DND-41 (cell line): ENCODE data around the gene HSPA12B.

Experiments
- CTCF ChIP-seq: IDR thresholded peaks from 2 replicates; pipeline ENCODE4 v1.5.1; 2012; ENCODE audit warnings: borderline replicate concordance, low read length, moderate library complexity, mild to moderate bottlenecking; ENCODE audit not compliant: poor library complexity, severe bottlenecking; ENCODE audit errors: extremely low read depth
- EZH2 ChIP-seq: IDR thresholded peaks from 3 replicates; pipeline ENCODE4 v1.6.1; 2012; ENCODE audit warnings: borderline replicate concordance, low read depth, mild to moderate bottlenecking, moderate library complexity, low read length, inconsistent platforms; ENCODE audit not compliant: severe bottlenecking

- TF ChIP-seq CTCF (no peak), EZH2 (no peak)
Measured at GRCh38 chr20:3685341-3685740, 47.1 kb upstream of the HSPA12B start.
